ENCODE data around the gene PRR5. TPM values are rescaled to one million over a fixed set of nuclear protein-coding genes. Genes with fewer than 3 reads are reported as not detected.

The PRR5 gene
- total RNA-seq, 4 donors from 2014 or later, result 4.2 to 9.8 (median 7.1) TPM

GRCh38 chr22:44724859-44725258, 22.9 kb downstream of the PRR5 start:
- Histone ChIP-seq H3K27ac (no peak overlapping the region), H3K4me3 (no peak overlapping the region), H3K36me3 (peaks cover 0 to 9% of the 10 kb centered on the region in 2 donors), H3K4me1 (peaks cover 0 to 15% (median 2%) of the 10 kb centered on the region in 3 donors), H3K9me3 (no peaks in the 10 kb centered on the region), H3K27me3 (peaks cover 3% of the 10 kb centered on the region)
- no peak for ATAC-seq
- TF ChIP-seq POLR2A (IDR thresholded peaks at IDR 0.05), result no peak
- TF ChIP-seq POLR2AphosphoS5 (IDR thresholded peaks at IDR 0.05), result no peak
- TF ChIP-seq CTCF (IDR thresholded peaks at IDR 0.05), result no peak
- no peak for TF ChIP-seq EP300 (IDR thresholded peaks at IDR 0.05)
- whole genome bisulfite sequencing, 2 donors (ENCODE audit: low coverage in 1 of 2), result 90% methylated on average over 2 of the region's 8 CpGs; no CpG with 5 or more reads in 1 of the 2 donors

- H3K27ac ChIP-seq, result no peak overlapping the region
- no peak for TF ChIP-seq EP300 (IDR thresholded peaks at IDR 0.05)
- no peak for TF ChIP-seq POLR2AphosphoS5 (IDR thresholded peaks at IDR 0.05)
- TF ChIP-seq POLR2A (IDR thresholded peaks at IDR 0.05), result no peak
- TF ChIP-seq CTCF (IDR thresholded peaks at IDR 0.05), result no peak
- H3K36me3 ChIP-seq, result peaks cover 0 to 9% of the 10 kb centered on the region in 2 donors
- no peak overlapping the region for H3K4me3 ChIP-seq
- no peak for ATAC-seq
- H3K4me1 ChIP-seq, result peaks cover 0 to 18% (median 2%) of the 10 kb centered on the region in 3 donors
- no peaks in the 10 kb centered on the region for H3K9me3 ChIP-seq
- H3K27me3 ChIP-seq, result peaks cover 14% of the 10 kb centered on the region
- no CpG with 5 or more reads among the region's 11 CpGs for WGBS, 2 donors (ENCODE audit: low coverage in 1 of 2)
These were observed 24.4 kb downstream of the PRR5 start for GRCh38 chr22:44726439-44726838.

DNA sequence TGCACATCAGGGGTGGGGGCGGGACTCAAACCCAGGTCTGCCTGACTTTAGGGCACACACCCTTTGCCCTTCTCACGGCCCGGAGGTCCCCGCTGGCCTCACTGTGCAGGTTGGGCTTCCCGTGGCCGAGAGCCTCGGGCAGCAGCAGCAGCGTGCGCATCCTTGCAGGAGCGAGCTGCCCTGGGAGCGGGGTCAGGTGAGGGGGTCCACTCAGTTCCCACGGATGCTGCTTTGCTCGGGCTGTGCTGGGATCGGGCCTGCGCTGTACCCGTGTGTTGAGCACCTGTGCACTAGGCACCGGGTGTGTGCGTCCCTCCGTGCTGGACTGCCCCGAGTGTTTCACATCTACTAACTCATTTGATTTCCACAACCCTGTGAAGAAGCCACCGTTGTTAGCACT, 25.1 kb downstream of the PRR5 start:
- peaks cover 14% of the 10 kb centered on the region for H3K27me3 ChIP-seq
- no peak overlapping the region for H3K4me3 ChIP-seq
- H3K9me3 ChIP-seq, result no peaks in the 10 kb centered on the region
- peaks cover 0 to 18% (median 2%) of the 10 kb centered on the region in 3 donors for H3K4me1 ChIP-seq
- TF ChIP-seq POLR2A (IDR thresholded peaks at IDR 0.05) (no peak), POLR2AphosphoS5 (IDR thresholded peaks at IDR 0.05) (no peak), CTCF (IDR thresholded peaks at IDR 0.05) (no peak)
- H3K27ac ChIP-seq, result no peak overlapping the region
- ATAC-seq, result no peak
- H3K36me3 ChIP-seq, result peaks cover 0 to 9% of the 10 kb centered on the region in 2 donors
- WGBS, 2 donors (ENCODE audit: low coverage in 1 of 2), result no CpG with 5 or more reads among the region's 21 CpGs

DNA sequence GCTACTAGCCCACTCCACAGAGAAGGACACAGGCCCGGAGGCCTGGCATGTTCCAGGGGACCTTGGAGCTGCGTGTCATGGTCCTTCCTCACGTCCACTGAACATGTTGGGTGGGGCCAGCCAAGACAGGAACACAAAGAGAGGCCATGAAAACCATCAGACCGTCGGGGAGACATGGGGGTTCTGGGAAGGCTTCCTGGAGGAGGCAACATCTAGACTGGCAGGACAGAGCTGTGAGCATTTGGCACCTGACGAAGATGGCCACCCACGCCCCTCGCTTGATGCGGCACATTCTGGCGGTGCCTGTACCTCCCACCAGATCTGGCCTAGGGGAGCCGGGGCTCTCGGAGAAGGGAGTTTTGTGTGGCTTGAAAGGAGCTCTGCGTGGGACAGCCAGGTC, 25.7 kb downstream of the PRR5 start:
- ATAC-seq, result no peak
- Histone ChIP-seq H3K9me3 (no peaks in the 10 kb centered on the region), H3K36me3 (peaks cover 0 to 9% of the 10 kb centered on the region in 2 donors), H3K27ac (no peak overlapping the region), H3K4me3 (no peak overlapping the region), H3K4me1 (peaks cover 0 to 18% (median 2%) of the 10 kb centered on the region in 3 donors), H3K27me3 (peaks cover 14% of the 10 kb centered on the region)
- no peak for TF ChIP-seq POLR2AphosphoS5 (IDR thresholded peaks at IDR 0.05)
- TF ChIP-seq POLR2A (IDR thresholded peaks at IDR 0.05), result no peak
- no peak for TF ChIP-seq CTCF (IDR thresholded peaks at IDR 0.05)
- 95% methylated on average over 5 of the region's 13 CpGs; no CpG with 5 or more reads in 1 of the 2 donors for WGBS, 2 donors (ENCODE audit: low coverage in 1 of 2)

DNA sequence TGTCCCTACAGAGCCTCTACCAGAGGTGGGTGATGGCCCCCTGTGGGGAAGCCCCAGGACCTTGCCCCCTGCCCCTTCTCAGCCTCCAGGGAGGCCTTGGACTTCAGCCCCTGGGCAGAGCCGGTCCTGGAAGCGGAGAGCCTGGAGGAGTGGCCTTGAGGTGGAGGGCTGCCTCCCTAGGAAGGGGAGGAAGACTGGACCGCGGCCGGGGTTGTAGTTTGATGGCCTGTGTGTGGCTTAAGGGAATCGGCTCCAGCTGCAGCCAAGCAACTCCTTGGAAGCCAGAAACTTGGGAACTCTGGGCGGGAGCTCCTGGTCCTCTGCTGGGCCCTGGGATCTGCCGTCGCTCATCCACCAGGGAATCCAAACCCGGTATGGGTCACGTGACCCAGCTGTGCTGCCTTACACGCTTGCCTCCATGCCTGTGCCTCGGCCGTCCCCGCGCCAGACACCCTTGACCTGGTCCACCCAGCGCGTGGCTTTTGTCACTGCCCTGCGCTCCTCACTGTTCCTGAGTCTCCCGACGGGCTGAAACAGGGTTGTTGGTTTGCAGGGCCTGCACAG, 26.8 kb downstream of the PRR5 start:
- H3K36me3 ChIP-seq, result peaks cover 0 to 9% of the 10 kb centered on the region in 2 donors
- H3K27me3 ChIP-seq, result peaks cover 14% of the 10 kb centered on the region
- peak overlapping the region in 1 of 2 donors; percentile 18 for H3K4me3 ChIP-seq
- H3K9me3 ChIP-seq, result no peaks in the 10 kb centered on the region
- WGBS, 2 donors (ENCODE audit: low coverage in 1 of 2), result 60% methylated on average over 2 of the region's 21 CpGs; no CpG with 5 or more reads in 1 of the 2 donors
- H3K27ac ChIP-seq, result peak overlapping the region in 3 of 4 donors; percentile 43 to 61 (median 53)
- H3K4me1 ChIP-seq, result peaks cover 0 to 18% (median 2%) of the 10 kb centered on the region in 3 donors
- TF ChIP-seq POLR2A (IDR thresholded peaks at IDR 0.05) (no peak), POLR2AphosphoS5 (IDR thresholded peaks at IDR 0.05) (no peak), EP300 (IDR thresholded peaks at IDR 0.05) (no peak), CTCF (IDR thresholded peaks at IDR 0.05) (no peak)
- no peak for ATAC-seq

Data from gastroesophageal sphincter (tissue), 4 donors.